Spleen (tissue), 7 donors: Measurements from ENCODE around the gene TEKTIP1.

Experiments
- POLR2A ChIP-seq, 3 donors: fragments of 450-650 bp; IDR thresholded peaks; one replicate each; pipeline ENCODE4 v1.5.1; 2017; ENCODE audit warnings: antibody characterized with exemption in 3 of 3, mild to moderate bottlenecking in 1 of 3
- POLR2AphosphoS5 ChIP-seq, 3 donors: sonication (generic); formaldehyde crosslinking; IDR thresholded peaks; one replicate each; pipeline ENCODE4 v1.5.1; 2017; ENCODE audit warnings: antibody characterized with exemption in 3 of 3
- TF ChIP-seq, protein P1 (sequence below), 11 experiments: fragments of 200-600 bp in 7 of 11; fragments of 450-650 bp in 4 of 11; sonication (generic) in 4 of 11; IDR thresholded peaks in 8 of 11; conservative IDR thresholded peaks in 3 of 11; 1 replicate in 7 of 11; 2 replicates in 4 of 11; pipeline versions ENCODE4 v1.4.0 to v1.8.0; 2016 to 2021; ENCODE audit warnings: antibody characterized with exemption in 11 of 11, inconsistent platforms in 4 of 11, mild to moderate bottlenecking in 1 of 11
- donor health status: DM: no; HTN: no; CAD: no; lungs with moderate emphysema.
- donor health status: DM: no; HTN: no; CAD: no.
- donor health status: DM: no; HTN: no; CAD: no.

GRCh38 chr19:3523361-3524077, 15.5 kb upstream of the TEKTIP1 start:
- TF ChIP-seq POLR2A (IDR thresholded peaks at IDR 0.05) (no peak), POLR2AphosphoS5 (IDR thresholded peaks at IDR 0.05) (no peak)
- TF ChIP-seq, protein P1, sequence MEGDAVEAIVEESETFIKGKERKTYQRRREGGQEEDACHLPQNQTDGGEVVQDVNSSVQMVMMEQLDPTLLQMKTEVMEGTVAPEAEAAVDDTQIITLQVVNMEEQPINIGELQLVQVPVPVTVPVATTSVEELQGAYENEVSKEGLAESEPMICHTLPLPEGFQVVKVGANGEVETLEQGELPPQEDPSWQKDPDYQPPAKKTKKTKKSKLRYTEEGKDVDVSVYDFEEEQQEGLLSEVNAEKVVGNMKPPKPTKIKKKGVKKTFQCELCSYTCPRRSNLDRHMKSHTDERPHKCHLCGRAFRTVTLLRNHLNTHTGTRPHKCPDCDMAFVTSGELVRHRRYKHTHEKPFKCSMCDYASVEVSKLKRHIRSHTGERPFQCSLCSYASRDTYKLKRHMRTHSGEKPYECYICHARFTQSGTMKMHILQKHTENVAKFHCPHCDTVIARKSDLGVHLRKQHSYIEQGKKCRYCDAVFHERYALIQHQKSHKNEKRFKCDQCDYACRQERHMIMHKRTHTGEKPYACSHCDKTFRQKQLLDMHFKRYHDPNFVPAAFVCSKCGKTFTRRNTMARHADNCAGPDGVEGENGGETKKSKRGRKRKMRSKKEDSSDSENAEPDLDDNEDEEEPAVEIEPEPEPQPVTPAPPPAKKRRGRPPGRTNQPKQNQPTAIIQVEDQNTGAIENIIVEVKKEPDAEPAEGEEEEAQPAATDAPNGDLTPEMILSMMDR (IDR thresholded peaks at IDR 0.05 in 8 of 11, conservative IDR thresholded peaks at IDR 0.05 in 3 of 11), result no peak
